ENCODE data around the gene RRM1.
"Not testable (repeated sequence)": the region's sequence is repeated elsewhere in the genome, so short reads cannot be mapped to it uniquely, and the experiment has no call there.

The RRM1 gene

GRCh38 chr11:4140067-4140636 lies 45.6 kb downstream of the RRM1 start:
- DNase-seq (ENCODE audit: low read depth): no peak

- DNase-seq (ENCODE audit: low read depth): no peak
Observed at GRCh38 chr11:4146070-4146771, 51.6 kb downstream of the RRM1 start.

- DNase-seq (ENCODE audit: low read depth): no peak
Observed at GRCh38 chr11:4146772-4147098, 52.1 kb downstream of the RRM1 start.

- DNase-seq (ENCODE audit: low read depth): no peak
Observed at GRCh38 chr11:4154503-4154902, 59.9 kb downstream of the RRM1 start.

GRCh38 chr11:4156571-4156970 lies 62.0 kb downstream of the RRM1 start:
- no peak for DNase-seq (ENCODE audit: low read depth)

GRCh38 chr11:4158818-4159217 lies 64.2 kb downstream of the RRM1 start:
- not testable (repeated sequence) for DNase-seq (ENCODE audit: low read depth)

GRCh38 chr11:4161305-4161704 lies 66.7 kb downstream of the RRM1 start:
- DNase-seq (ENCODE audit: low read depth): no peak

GRCh38 chr11:4164884-4165590 lies 70.4 kb downstream of the RRM1 start:
- DNase-seq (ENCODE audit: low read depth): no peak

GRCh38 chr11:4167292-4167691 lies 72.7 kb downstream of the RRM1 start:
- DNase-seq (ENCODE audit: low read depth): no peak

GRCh38 chr11:4167758-4168157 lies 73.2 kb downstream of the RRM1 start:
- DNase-seq (ENCODE audit: low read depth): no peak

- not testable (repeated sequence) for DNase-seq (ENCODE audit: low read depth)
Observed at GRCh38 chr11:4175620-4176350, 81.2 kb downstream of the RRM1 start.

GRCh38 chr11:4178813-4179662 lies 84.4 kb downstream of the RRM1 start:
- no peak for DNase-seq (ENCODE audit: low read depth)

- no peak for DNase-seq (ENCODE audit: low read depth)
Observed at GRCh38 chr11:4180441-4181183, 86.0 kb downstream of the RRM1 start.

- DNase-seq (ENCODE audit: low read depth): no peak
Observed at GRCh38 chr11:4181782-4182721, 87.5 kb downstream of the RRM1 start.

- DNase-seq (ENCODE audit: low read depth): no peak
Observed at GRCh38 chr11:4183410-4184057, 88.9 kb downstream of the RRM1 start.

- DNase-seq (ENCODE audit: low read depth): no peak
Observed at GRCh38 chr11:4184163-4184916, 89.7 kb downstream of the RRM1 start.

- DNase-seq (ENCODE audit: low read depth): no peak
Observed at GRCh38 chr11:4185561-4185960, 91.0 kb downstream of the RRM1 start.

- no peak for DNase-seq (ENCODE audit: low read depth)
Observed at GRCh38 chr11:4186464-4187054, 92.0 kb downstream of the RRM1 start.

Data from GM04503 (cell line).